DOHH2 (cell line): ENCODE data around the gene LAMA2.

Source experiments
- H3F3A ChIP-seq: fragments of 200-600 bp; sonication (generic), shearing (Covaris generic); 2 replicates; pipeline ENCODE4 v1.6.0; 2016; ENCODE audit warnings: antibody characterized with exemption, mild to moderate bottlenecking; ENCODE audit not compliant: control insufficient read depth, insufficient read depth
- H3K27ac ChIP-seq: fragments of 200-600 bp; sonication (generic); 2 replicates; pipeline ENCODE4 v1.5.1; 2014; ENCODE audit warnings: low read depth, mild to moderate bottlenecking, low read length, moderate library complexity
- H3K27me3 ChIP-seq: fragments of 200-600 bp; sonication (generic); 2 replicates; pipeline ENCODE4 v1.6.1; 2014; ENCODE audit warnings: mild to moderate bottlenecking, low read length, mixed read lengths; ENCODE audit not compliant: control insufficient read depth
- H3K36me3 ChIP-seq: fragments of 200-600 bp; sonication (generic); 2 replicates; pipeline ENCODE4 v1.6.1; 2014; ENCODE audit warnings: mild to moderate bottlenecking, low read length, moderate library complexity, mixed read lengths; ENCODE audit not compliant: control insufficient read depth
- H3K4me1 ChIP-seq: fragments of 200-600 bp; sonication (generic); 2 replicates; pipeline ENCODE4 v1.6.1; 2014; ENCODE audit warnings: mild to moderate bottlenecking, low read length, mixed read lengths; ENCODE audit not compliant: control insufficient read depth
- H3K4me2 ChIP-seq: fragments of 200-600 bp; sonication (generic); 2 replicates; pipeline ENCODE4 v1.6.0; 2014; ENCODE audit warnings: mild to moderate bottlenecking, low read length, moderate library complexity
- H3K4me3 ChIP-seq: fragments of 200-600 bp; sonication (generic); 2 replicates; pipeline ENCODE4 v1.5.1; 2014; ENCODE audit warnings: mild to moderate bottlenecking, low read length, mixed read lengths
- H3K79me2 ChIP-seq: fragments of 200-600 bp; sonication (generic); 2 replicates; pipeline ENCODE4 v1.6.1; 2014; ENCODE audit warnings: mild to moderate bottlenecking, low read length, mixed read lengths; ENCODE audit not compliant: control insufficient read depth
- H3K9me2 ChIP-seq: fragments of 200-600 bp; sonication (generic); replicated peaks from 2 replicates; pipeline ENCODE4 v1.6.1; 2014; ENCODE audit warnings: mild to moderate bottlenecking, low read length, mixed read lengths; ENCODE audit not compliant: control insufficient read depth
- H3K9me3 ChIP-seq: fragments of 200-600 bp; sonication (generic); 2 replicates; pipeline ENCODE4 v1.6.1; 2014; ENCODE audit warnings: antibody characterized with exemption, low read length, mixed read lengths; ENCODE audit not compliant: control insufficient read depth, insufficient read depth
- H4K20me1 ChIP-seq: fragments of 200-600 bp; sonication (generic); 2 replicates; pipeline ENCODE4 v1.6.0; 2014; ENCODE audit warnings: low read depth, mild to moderate bottlenecking, antibody characterized with exemption, low read length, moderate library complexity; ENCODE audit not compliant: control insufficient read depth, insufficient read depth
- EZH2phosphoT487 ChIP-seq: fragments of 200-600 bp; sonication (generic); IDR thresholded peaks from 2 replicates; pipeline ENCODE4 v1.6.1; 2017; ENCODE audit warnings: borderline replicate concordance, mild to moderate bottlenecking, antibody characterized with exemption, low read length, moderate library complexity, mixed read lengths
- TF ChIP-seq, protein P1 (sequence below): fragments of 200-600 bp; sonication (generic); IDR thresholded peaks from one replicate; pipeline ENCODE4 v1.5.1; 2014; ENCODE audit warnings: antibody characterized with exemption, mild to moderate bottlenecking, low read depth, low read length; ENCODE audit not compliant: poor library complexity, severe bottlenecking

LAMA2 gene

DNA sequence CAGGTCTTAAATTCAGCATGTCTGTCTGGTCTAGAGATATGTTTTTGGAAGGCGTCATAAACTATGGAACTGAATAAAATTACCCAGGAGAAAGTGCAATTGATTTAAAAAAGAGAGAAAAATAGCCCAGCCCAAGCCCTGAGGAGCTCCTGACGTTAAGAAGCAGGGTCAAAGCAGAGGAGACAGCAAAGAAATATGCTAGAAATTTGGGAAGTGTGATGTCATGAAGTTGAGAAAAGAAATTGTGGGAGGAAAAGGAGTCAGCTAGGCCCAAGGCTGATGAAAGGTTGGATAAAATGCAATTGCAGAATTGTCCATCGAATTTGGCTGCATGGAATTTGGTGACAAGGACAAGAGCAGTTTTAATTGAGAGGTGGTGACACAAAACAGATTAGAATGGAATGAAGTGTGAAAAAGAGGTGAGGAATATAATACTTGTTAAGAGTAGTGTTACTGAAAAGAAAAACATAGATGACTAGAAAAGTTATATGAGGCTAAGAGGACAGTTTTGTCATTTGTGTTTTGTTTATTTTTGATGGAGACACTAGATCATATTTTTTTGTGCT lies 381.6 kb downstream of the LAMA2 start:
- Histone ChIP-seq H3F3A (no peaks in the 10 kb centered on the region), H3K27ac (no peak overlapping the region), H3K9me2 (no peaks in the 10 kb centered on the region), H3K27me3 (no peaks in the 10 kb centered on the region), H4K20me1 (no peaks in the 10 kb centered on the region), H3K9me3 (no peaks in the 10 kb centered on the region), H3K4me2 (no peak overlapping the region), H3K4me3 (no peak overlapping the region), H3K36me3 (no peaks in the 10 kb centered on the region), H3K79me2 (no peaks in the 10 kb centered on the region), H3K4me1 (no peaks in the 10 kb centered on the region)
- no peak for TF ChIP-seq EZH2phosphoT487
- TF ChIP-seq, protein P1, sequence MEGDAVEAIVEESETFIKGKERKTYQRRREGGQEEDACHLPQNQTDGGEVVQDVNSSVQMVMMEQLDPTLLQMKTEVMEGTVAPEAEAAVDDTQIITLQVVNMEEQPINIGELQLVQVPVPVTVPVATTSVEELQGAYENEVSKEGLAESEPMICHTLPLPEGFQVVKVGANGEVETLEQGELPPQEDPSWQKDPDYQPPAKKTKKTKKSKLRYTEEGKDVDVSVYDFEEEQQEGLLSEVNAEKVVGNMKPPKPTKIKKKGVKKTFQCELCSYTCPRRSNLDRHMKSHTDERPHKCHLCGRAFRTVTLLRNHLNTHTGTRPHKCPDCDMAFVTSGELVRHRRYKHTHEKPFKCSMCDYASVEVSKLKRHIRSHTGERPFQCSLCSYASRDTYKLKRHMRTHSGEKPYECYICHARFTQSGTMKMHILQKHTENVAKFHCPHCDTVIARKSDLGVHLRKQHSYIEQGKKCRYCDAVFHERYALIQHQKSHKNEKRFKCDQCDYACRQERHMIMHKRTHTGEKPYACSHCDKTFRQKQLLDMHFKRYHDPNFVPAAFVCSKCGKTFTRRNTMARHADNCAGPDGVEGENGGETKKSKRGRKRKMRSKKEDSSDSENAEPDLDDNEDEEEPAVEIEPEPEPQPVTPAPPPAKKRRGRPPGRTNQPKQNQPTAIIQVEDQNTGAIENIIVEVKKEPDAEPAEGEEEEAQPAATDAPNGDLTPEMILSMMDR = no peak

DNA sequence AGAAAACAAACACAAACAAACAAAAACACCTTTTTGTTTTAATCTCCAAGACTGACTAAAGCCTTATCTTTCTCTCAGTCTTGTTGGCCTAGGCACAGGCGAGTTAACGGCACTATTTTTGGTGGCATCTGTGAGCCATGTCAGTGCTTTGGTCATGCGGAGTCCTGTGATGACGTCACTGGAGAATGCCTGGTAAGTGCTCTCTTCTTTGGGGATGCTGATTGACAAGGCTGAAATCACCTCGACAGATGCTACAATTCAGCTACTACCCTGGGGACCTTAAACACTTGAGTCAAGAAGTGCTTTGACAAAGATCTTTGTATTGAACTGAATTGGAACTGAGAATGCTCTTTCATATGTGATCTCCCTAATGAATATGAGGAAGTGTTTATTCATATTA lies 384.1 kb downstream of the LAMA2 start:
- no peak overlapping the region for H3K4me3 ChIP-seq
- H3K79me2 ChIP-seq = no peaks in the 10 kb centered on the region
- H3F3A ChIP-seq = no peaks in the 10 kb centered on the region
- no peaks in the 10 kb centered on the region for H3K4me1 ChIP-seq
- H3K9me3 ChIP-seq = no peaks in the 10 kb centered on the region
- H3K4me2 ChIP-seq = no peak overlapping the region
- no peaks in the 10 kb centered on the region for H3K36me3 ChIP-seq
- TF ChIP-seq, protein P1 = no peak
- no peak for TF ChIP-seq EZH2phosphoT487
- H3K27me3 ChIP-seq = no peaks in the 10 kb centered on the region
- no peak overlapping the region for H3K27ac ChIP-seq
- no peaks in the 10 kb centered on the region for H4K20me1 ChIP-seq
- no peaks in the 10 kb centered on the region for H3K9me2 ChIP-seq

GRCh38 chr6:129269076-129269475 lies 386.1 kb downstream of the LAMA2 start:
- H3K4me3 ChIP-seq = no peak overlapping the region
- H3K36me3 ChIP-seq = no peaks in the 10 kb centered on the region
- H3K9me3 ChIP-seq = no peaks in the 10 kb centered on the region
- H3K4me1 ChIP-seq = no peaks in the 10 kb centered on the region
- no peak overlapping the region for H3K4me2 ChIP-seq
- no peak overlapping the region for H3K27ac ChIP-seq
- TF ChIP-seq EZH2phosphoT487 = no peak
- TF ChIP-seq, protein P1 = no peak
- H3K9me2 ChIP-seq = no peaks in the 10 kb centered on the region
- H3F3A ChIP-seq = no peaks in the 10 kb centered on the region
- no peaks in the 10 kb centered on the region for H3K79me2 ChIP-seq
- no peaks in the 10 kb centered on the region for H3K27me3 ChIP-seq
- H4K20me1 ChIP-seq = no peaks in the 10 kb centered on the region
